CD1c-positive myeloid dendritic cell (primary cell): Measurements from ENCODE around the gene KNCN.

Experiments used
- DNase-seq: peaks from one replicate; pipeline ENCODE4 v3.0.0-alpha.2; 2016; ENCODE audit errors: extremely low spot score

The KNCN gene

GRCh38 chr1:46544561-46545240 lies 6.7 kb downstream of the KNCN start:
- no peak for DNase-seq

GRCh38 chr1:46543761-46544560 lies 7.5 kb downstream of the KNCN start:
- DNase-seq = no peak

- DNase-seq = no peak
Measured at GRCh38 chr1:46543382-46543760, 8.1 kb downstream of the KNCN start.

GRCh38 chr1:46539972-46540371 lies 11.5 kb downstream of the KNCN start:
- DNase-seq = no peak

GRCh38 chr1:46538147-46538546 lies 13.3 kb downstream of the KNCN start:
- no peak for DNase-seq

- DNase-seq = no peak
Measured at GRCh38 chr1:46537651-46538050, 13.8 kb downstream of the KNCN start.

GRCh38 chr1:46536527-46536926 lies 14.9 kb downstream of the KNCN start:
- no peak for DNase-seq

- peak; percentile 47 for DNase-seq
Measured at GRCh38 chr1:46535063-46535462, 16.4 kb downstream of the KNCN start.

GRCh38 chr1:46533179-46533864 lies 18.1 kb downstream of the KNCN start:
- peak; percentile 34 for DNase-seq

- peak; percentile 53 for DNase-seq
Measured at GRCh38 chr1:46532498-46533178, 18.8 kb downstream of the KNCN start.

GRCh38 chr1:46532095-46532494 lies 19.4 kb downstream of the KNCN start:
- no peak for DNase-seq

- DNase-seq = no peak
Measured at GRCh38 chr1:46530791-46531409, 20.5 kb downstream of the KNCN start.

GRCh38 chr1:46530311-46530710 lies 21.1 kb downstream of the KNCN start:
- DNase-seq = no peak

- no peak for DNase-seq
Measured at GRCh38 chr1:46529031-46529630, 22.3 kb downstream of the KNCN start.

- DNase-seq = peak; percentile 20
Measured at GRCh38 chr1:46528297-46528955, 23.0 kb downstream of the KNCN start.

- DNase-seq = peak; percentile 83
Measured at GRCh38 chr1:46527474-46528296, 23.8 kb downstream of the KNCN start.

- DNase-seq = no peak
Measured at GRCh38 chr1:46526691-46527291, 24.7 kb downstream of the KNCN start.

- DNase-seq = no peak
Measured at GRCh38 chr1:46526013-46526690, 25.3 kb downstream of the KNCN start.
